Measurements from ENCODE around the gene C1orf141.
"Not testable (repeated sequence)": the region's sequence is repeated elsewhere in the genome, so short reads cannot be mapped to it uniquely, and the experiment has no call there.

C1orf141 gene

DNA sequence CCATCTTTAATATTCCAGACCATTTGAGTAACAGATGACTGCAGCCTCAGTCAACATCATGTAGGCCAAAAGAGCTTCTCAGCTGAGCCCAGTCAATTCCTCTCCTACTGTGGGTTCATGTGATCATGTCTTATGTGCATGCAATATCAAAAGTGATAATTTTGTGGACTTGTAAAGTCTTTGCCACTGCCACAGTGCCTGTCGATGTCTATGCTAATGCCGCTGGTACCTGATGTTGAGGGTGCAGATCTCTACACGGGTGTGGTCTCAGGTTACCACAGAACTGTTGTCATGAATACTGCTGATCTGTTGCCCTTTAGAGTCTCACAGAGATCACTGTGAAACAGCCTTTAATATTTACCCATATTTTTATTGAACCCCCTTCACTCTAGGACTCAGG, 11.3 kb upstream of the C1orf141 start:
- FAIRE-seq (no peak), DNase-seq (ENCODE audit: insufficient read length, low spot score) (no peak)
- TF ChIP-seq POLR2AphosphoS5 (IDR thresholded peaks at IDR 0.05; ENCODE audit: low read depth, low read length), result no peak
- TF ChIP-seq POU2F2 (IDR thresholded peaks at IDR 0.05; ENCODE audit: low read depth, low read length), result no peak
- TF ChIP-seq POLR2A (IDR thresholded peaks at IDR 0.05; ENCODE audit: low read depth, low read length), result no peak
- TF ChIP-seq TAF1 (IDR thresholded peaks at IDR 0.05; ENCODE audit: low read depth, low read length), result no peak
- TF ChIP-seq PAX5 (IDR thresholded peaks at IDR 0.05; ENCODE audit: insufficient read depth, low read length, severe bottlenecking), result no peak
- no peak for TF ChIP-seq SPI1 (IDR thresholded peaks at IDR 0.05; ENCODE audit: low read depth, low read length)

DNA sequence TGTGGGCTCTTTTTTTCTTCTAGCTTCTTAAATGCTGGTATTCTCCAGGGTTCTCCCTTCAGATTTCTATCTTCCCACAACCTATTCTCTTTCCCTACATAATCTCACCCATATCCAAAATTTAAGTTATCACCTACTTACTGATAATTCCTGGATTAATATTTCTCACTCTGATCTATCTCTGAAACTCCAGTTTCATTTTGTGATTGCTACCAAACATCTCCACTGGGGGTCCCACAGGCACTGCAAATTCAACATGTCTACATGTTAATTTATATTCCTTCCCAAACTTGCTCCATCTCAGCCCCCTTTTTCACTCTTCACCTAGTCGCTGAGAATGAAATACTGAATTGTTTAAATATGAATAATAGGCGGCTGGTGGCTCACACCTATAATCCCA, 9.9 kb upstream of the C1orf141 start:
- TF ChIP-seq POLR2AphosphoS5 (IDR thresholded peaks at IDR 0.05; ENCODE audit: low read depth, low read length) (no peak), SPI1 (IDR thresholded peaks at IDR 0.05; ENCODE audit: low read depth, low read length) (no peak)
- DNase-seq (ENCODE audit: insufficient read length, low spot score), result no peak
- no peak for FAIRE-seq

DNA sequence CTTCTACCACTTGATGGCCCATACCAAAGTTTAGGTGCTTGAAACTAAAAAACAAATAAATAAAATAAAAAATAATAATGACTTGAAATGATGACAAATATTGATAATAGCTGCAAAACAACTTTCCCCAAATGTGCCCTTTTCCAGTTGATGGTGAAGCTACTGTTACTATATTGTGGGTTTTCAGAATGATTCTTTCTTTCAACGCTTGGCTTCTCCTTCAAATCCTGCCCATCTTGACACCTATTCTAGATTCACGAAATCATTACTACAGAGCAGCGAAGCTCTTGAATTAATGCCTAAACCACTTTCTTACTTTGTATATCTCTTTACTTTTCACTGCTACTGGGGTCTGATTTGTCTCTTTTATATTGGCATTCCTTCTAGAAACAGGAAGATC, 9.2 kb upstream of the C1orf141 start:
- no peak for FAIRE-seq
- no peak for DNase-seq (ENCODE audit: insufficient read length, low spot score)
- TF ChIP-seq TAF1 (IDR thresholded peaks at IDR 0.05; ENCODE audit: low read depth, low read length) (no peak), POU2F2 (IDR thresholded peaks at IDR 0.05; ENCODE audit: low read depth, low read length) (no peak), POLR2A (IDR thresholded peaks at IDR 0.05; ENCODE audit: low read depth, low read length) (no peak), POLR2AphosphoS5 (IDR thresholded peaks at IDR 0.05; ENCODE audit: low read depth, low read length) (no peak), PAX5 (IDR thresholded peaks at IDR 0.05; ENCODE audit: insufficient read depth, low read length, severe bottlenecking) (no peak), SPI1 (IDR thresholded peaks at IDR 0.05; ENCODE audit: low read depth, low read length) (no peak)

DNA sequence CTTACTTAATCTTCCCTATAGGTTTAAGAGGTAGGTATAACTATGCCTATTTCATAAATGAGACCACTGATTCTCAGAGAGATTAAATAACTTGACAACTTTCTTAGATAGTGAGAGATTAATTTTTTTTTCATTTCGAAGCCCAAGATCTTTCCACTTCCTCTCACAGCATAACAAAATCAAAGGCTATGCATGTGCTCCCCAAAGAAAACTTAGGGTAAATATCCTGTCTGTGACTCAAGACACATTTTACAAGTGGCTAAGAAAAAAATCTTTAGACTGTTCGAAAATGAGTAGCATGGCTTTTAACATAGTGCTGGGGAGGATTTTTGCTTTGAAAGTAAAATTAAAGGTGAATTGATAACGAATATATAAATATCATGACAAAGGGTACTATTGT, 8.2 kb upstream of the C1orf141 start:
- DNase-seq (ENCODE audit: insufficient read length, low spot score) (no peak), FAIRE-seq (no peak)
- TF ChIP-seq TAF1 (IDR thresholded peaks at IDR 0.05; ENCODE audit: low read depth, low read length) (no peak), PAX5 (IDR thresholded peaks at IDR 0.05; ENCODE audit: insufficient read depth, low read length, severe bottlenecking) (no peak), POLR2AphosphoS5 (IDR thresholded peaks at IDR 0.05; ENCODE audit: low read depth, low read length) (no peak), POU2F2 (IDR thresholded peaks at IDR 0.05; ENCODE audit: low read depth, low read length) (no peak)

DNA sequence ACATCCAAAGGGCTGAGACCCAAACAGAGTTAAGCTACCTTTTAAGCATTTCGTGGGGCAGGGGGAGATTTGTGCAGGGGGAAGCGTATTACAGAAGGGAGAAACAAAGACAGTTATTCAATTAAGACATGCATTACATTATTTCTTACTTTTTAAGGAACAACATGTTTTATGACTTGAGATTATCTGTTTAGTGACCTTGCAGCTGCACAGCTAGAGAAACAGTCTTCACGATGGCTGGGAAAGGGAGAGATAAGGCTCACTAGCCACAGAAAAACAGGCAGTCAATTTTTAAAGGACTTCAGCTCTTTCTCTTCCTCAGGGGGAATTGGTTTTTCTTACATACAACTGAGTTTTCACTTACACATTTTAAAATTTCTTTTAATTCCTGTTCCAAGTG, 7.1 kb upstream of the C1orf141 start:
- FAIRE-seq; DNase-seq (ENCODE audit: insufficient read length, low spot score): not testable (repeated sequence)

DNA sequence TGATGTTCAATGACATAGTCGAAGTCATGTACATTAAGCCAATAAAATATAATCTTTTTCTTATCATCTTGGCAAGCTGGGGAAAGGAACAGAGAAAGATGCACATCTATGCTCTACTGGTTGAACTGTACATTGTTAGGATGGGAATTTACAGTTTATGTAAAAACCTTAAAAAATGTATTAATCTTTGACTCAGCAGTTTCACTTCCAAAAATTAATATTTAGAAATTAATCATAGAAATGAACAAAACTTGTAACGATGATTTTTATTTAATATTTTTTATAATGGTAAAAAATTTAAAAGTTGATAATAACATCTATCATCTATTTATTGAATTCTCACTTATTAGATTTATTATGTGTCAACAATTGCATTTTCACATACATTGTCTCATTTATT, 5.7 kb upstream of the C1orf141 start:
- FAIRE-seq, result no peak
- TF ChIP-seq POLR2AphosphoS5 (IDR thresholded peaks at IDR 0.05; ENCODE audit: low read depth, low read length), result no peak
- TF ChIP-seq TAF1 (IDR thresholded peaks at IDR 0.05; ENCODE audit: low read depth, low read length), result no peak
- TF ChIP-seq SPI1 (IDR thresholded peaks at IDR 0.05; ENCODE audit: low read depth, low read length), result no peak
- no peak for TF ChIP-seq POLR2A (IDR thresholded peaks at IDR 0.05; ENCODE audit: low read depth, low read length)
- no peak for TF ChIP-seq POU2F2 (IDR thresholded peaks at IDR 0.05; ENCODE audit: low read depth, low read length)
- DNase-seq (ENCODE audit: insufficient read length, low spot score), result no peak

DNA sequence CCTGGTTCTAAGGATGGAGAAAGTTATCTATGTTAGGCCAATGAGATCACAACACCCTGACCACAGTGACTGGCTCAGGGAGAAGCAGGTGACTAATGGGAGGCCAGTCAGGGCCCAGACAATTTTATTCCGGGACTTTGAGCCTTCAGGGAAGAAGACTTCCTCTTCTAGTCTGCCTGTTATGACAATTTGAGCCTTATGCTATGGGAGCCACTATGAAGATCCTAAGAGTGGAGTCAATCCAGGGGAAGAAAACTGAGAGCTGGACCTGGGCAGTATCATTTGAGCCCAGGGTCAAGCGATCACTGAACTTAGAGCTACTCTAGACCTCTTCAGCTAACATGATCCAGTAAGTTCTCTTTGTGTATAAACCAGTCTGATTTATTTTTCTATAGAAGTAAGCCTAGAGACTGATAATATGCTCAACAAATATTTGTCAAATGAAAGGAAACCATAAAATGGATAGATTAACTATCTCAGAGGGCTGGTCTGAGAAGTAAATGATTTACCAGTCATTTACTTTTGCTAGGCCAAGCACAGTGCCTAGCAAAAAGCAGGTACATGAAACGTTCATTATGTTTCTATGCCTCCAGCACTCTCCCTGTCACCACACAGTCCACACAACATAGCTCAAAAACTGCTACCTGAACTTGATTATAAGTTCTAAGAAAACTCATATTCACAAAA, 4.2 kb upstream of the C1orf141 start:
- no peak for FAIRE-seq
- DNase-seq (ENCODE audit: insufficient read length, low spot score), result no peak
- TF ChIP-seq POU2F2 (IDR thresholded peaks at IDR 0.05; ENCODE audit: low read depth, low read length), result no peak

DNA sequence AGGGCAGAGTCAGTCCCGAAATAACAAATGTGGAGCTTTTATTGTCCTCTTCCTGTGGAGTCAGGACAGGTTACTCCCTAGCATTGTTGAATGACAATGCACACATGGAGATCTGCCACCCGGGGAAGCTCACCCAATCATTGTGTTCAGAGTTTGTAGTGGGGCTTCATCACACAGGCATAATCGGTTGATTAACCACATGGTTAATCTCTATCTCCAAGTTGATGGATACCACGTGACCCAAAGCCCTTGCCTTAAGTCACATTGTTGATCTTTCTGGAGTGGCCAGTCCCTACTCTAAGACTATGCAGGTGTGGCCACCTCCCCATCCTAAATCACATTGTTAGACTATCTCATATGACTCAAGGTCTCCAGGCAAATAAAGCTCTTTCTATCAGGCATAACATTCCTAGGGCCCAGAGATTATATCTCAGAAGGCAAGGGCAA, 2.6 kb upstream of the C1orf141 start:
- no peak for FAIRE-seq
- no peak for TF ChIP-seq PAX5 (IDR thresholded peaks at IDR 0.05; ENCODE audit: insufficient read depth, low read length, severe bottlenecking)
- TF ChIP-seq POU2F2 (IDR thresholded peaks at IDR 0.05; ENCODE audit: low read depth, low read length), result no peak
- DNase-seq (ENCODE audit: insufficient read length, low spot score), result no peak

DNA sequence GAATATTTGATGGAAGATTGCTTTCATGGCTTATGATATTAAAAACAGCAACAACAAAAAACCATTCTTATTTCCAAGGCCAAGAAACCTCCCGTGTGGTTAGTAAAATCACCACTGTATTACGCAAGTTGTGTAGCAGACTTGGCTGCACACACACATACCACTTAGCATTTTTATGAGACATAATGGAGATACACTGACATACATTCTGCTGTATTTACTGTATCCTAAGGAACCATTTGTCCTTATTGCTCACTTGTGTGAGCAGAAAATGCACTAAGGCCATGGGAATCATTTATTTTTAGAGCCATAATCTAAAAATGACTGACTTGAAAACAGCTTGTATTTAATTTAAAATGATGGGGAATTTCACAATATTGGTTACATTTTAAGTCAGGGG, 584 bp upstream of the C1orf141 start:
- no peak for DNase-seq (ENCODE audit: insufficient read length, low spot score)
- no peak for TF ChIP-seq POLR2A (IDR thresholded peaks at IDR 0.05; ENCODE audit: low read depth, low read length)
- no peak for TF ChIP-seq POU2F2 (IDR thresholded peaks at IDR 0.05; ENCODE audit: low read depth, low read length)
- no peak for TF ChIP-seq TAF1 (IDR thresholded peaks at IDR 0.05; ENCODE audit: low read depth, low read length)
- TF ChIP-seq SPI1 (IDR thresholded peaks at IDR 0.05; ENCODE audit: low read depth, low read length), result no peak
- TF ChIP-seq POLR2AphosphoS5 (IDR thresholded peaks at IDR 0.05; ENCODE audit: low read depth, low read length), result no peak
- TF ChIP-seq PAX5 (IDR thresholded peaks at IDR 0.05; ENCODE audit: insufficient read depth, low read length, severe bottlenecking), result no peak

DNA sequence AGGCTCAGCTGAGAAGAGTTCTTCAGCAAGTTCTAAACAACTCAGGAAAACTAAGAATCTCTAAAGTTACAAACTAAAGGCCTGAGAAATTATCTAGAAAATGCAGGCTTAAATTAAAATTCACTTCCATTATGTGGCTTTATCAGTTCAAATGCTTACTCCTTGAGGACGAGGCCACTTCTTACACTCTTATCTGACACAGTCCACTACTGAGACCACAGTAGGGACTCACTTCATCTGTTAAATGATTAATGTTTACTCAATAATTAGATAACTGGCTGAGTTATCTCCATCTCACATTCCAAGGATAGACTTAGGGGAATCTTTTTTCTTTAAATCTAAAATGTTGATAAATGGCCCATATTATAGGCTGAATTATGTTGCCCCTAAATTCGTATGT, 1.6 kb downstream of the C1orf141 start:
- no peak for FAIRE-seq
- no peak for TF ChIP-seq POLR2AphosphoS5 (IDR thresholded peaks at IDR 0.05; ENCODE audit: low read depth, low read length)

More for the DNA sequence above, 584 bp upstream of the C1orf141 start:
- FAIRE-seq, result no peak

DNA sequence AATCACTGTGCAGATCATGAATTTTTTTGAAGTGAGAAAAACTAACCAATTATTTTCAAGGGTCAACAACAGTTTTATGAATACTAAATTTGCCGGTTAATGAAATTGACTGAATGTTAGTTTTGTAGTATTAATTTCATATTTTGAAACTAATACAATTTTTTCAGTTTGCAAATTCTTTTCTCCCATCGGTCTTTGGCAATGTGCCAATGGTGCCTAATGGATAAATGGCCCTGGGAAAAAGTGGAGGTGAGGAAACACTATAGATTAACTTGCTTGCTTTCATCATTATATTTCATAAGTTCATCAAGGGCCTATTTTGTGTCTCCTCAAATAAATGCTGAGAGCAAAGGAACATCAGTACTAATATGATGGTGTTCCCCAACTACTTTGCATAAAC, 4.1 kb downstream of the C1orf141 start:
- no peak for TF ChIP-seq PAX5 (IDR thresholded peaks at IDR 0.05; ENCODE audit: insufficient read depth, low read length, severe bottlenecking)
- no peak for TF ChIP-seq TAF1 (IDR thresholded peaks at IDR 0.05; ENCODE audit: low read depth, low read length)
- no peak for TF ChIP-seq POLR2AphosphoS5 (IDR thresholded peaks at IDR 0.05; ENCODE audit: low read depth, low read length)
- no peak for TF ChIP-seq POLR2A (IDR thresholded peaks at IDR 0.05; ENCODE audit: low read depth, low read length)
- TF ChIP-seq SPI1 (IDR thresholded peaks at IDR 0.05; ENCODE audit: low read depth, low read length), result no peak
- no peak for TF ChIP-seq POU2F2 (IDR thresholded peaks at IDR 0.05; ENCODE audit: low read depth, low read length)
- no peak for DNase-seq (ENCODE audit: insufficient read length, low spot score)
- FAIRE-seq, result no peak

More for the DNA sequence above, 1.6 kb downstream of the C1orf141 start:
- no peak for DNase-seq (ENCODE audit: insufficient read length, low spot score)

Data from GM12891 (cell line).